ENCODE measurements around the gene PHACTR1.
"Not testable (repeated sequence)": the region's sequence is repeated elsewhere in the genome, so short reads cannot be mapped to it uniquely, and the experiment has no call there.

The PHACTR1 gene

GRCh38 chr6:13222048-13222447 is 505.5 kb downstream of the PHACTR1 start:
- DNase-seq (ENCODE audit: low read depth in 2 of 2, low spot score in 1 of 2) = no peak

DNA sequence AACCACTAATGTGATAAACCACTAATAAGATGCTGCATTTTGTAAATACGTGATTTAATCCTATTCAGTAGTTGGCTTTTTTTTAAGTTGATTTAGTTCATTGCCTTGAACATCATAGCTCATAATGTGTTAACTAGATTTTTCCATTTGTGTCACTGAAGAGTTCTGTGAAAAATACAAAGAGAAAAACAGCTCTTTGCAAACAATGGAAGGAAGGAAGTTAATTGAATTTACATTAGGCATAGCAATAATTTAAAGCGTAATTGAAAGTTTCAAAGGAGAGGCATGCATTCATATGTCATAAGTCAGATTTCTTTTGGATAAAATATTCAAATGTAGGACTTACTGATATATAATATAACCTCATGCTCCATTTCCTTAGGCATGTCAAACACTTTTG is 509.5 kb downstream of the PHACTR1 start:
- DNase-seq (ENCODE audit: low read depth in 2 of 2, low spot score in 1 of 2) = no peak

- no peak for DNase-seq (ENCODE audit: low read depth in 2 of 2, low spot score in 1 of 2)
Observed at GRCh38 chr6:13228264-13229204, 512.0 kb downstream of the PHACTR1 start.

DNA sequence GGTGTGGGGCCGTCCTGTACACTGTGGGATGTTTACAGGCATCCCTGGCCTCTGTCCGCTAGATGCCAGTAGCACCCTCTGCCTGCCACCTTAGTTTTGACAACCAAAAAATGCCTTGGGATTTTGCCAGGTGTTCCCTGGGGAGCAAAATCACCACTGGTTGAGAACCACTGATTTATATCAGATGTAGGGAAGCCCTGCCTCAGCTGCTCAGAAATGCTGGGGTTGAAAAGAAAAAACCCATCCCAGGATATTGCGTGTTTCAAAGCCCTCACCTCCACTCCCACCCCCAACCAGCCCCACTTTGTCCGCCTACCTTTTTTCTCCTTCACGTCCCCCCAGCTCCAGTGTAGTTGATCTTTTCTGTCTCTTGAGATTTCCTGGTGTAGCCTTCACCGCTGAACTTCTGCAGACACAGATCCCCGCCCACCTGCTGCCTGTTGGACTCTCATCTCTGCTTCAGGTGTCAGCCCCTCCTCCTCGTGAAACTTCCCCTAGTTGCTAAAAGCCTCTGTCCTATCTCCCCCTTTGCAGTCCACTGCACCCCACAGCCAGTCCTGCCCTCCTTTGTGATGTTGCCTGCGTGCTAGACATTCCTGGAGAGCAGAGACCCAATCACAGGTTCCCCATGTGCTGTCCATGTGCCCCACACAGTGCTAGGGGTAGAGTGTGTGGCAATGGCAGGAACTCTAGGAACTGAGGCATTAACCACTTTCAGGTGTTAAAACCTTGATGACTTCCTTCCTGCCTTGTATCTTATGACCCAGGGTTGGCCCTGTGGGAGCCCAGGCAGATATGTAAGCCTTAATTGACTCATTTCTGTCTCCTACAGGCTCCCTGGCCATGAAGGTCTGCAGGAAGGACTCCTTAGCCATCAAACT is 512.9 kb downstream of the PHACTR1 start:
- DNase-seq (ENCODE audit: low read depth in 2 of 2, low spot score in 1 of 2) = no peak

DNA sequence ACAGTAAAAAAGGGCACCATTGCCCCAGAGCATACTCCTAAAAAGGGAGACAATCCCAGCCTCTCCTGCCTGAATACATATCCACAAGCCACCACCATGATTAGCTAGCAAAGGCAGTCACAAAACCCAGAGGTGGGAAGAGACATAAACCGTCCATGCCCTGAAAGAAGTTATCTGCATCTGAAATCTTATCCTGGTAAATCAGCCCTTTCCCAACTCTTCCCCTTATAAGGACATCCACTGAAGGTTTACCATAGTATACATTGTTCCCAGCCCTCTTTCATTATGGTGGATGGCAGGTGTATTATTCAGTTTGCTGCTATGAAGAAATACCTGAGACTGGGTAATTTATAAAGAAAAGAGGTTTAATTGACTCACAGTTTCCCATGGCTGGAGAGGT is 516.5 kb downstream of the PHACTR1 start:
- no peak for DNase-seq (ENCODE audit: low read depth in 2 of 2, low spot score in 1 of 2)

- DNase-seq (ENCODE audit: low read depth in 2 of 2, low spot score in 1 of 2) = no peak
Observed at GRCh38 chr6:13234130-13234529, 517.6 kb downstream of the PHACTR1 start.

GRCh38 chr6:13235339-13235738 is 518.8 kb downstream of the PHACTR1 start:
- no peak for DNase-seq (ENCODE audit: low read depth in 2 of 2, low spot score in 1 of 2)

DNA sequence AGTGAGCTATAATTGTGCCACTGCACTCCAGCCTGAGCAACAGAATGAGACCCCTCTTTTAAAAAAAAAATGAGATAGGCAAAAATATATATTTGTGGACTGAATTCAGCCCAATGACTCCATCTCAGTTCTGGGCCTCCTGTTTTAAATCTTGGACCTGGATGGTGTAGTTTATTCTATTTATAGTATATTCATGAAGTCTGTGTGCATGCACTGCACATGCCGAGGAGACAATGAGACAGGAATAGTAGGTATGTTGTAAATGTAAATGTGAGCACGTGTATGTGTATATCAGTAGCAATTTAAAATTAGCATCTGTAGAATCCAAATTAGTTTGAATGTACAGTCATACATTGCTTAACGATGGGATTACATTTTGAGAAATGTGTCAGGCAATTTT is 520.8 kb downstream of the PHACTR1 start:
- DNase-seq (ENCODE audit: low read depth in 2 of 2, low spot score in 1 of 2) = no peak

DNA sequence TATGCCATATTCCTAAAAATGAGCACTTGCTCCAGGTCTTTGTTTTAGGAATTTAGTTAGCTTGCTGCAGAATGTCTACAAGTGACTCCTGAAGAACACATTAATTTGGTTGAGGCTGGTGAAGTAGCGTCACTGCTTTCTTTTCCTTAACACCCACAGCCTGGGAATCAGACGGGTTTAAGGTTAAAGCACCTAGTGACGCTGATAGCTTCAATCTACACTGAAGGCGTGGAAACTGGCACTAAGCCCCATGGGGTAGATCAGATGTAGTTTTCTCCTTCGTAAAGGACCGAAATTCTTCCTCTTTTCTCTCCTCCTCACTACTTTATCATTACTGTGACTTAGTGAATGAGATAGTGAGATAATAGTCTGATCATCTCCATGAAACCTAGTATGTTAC is 521.5 kb downstream of the PHACTR1 start:
- no peak for DNase-seq (ENCODE audit: low read depth in 2 of 2, low spot score in 1 of 2)

DNA sequence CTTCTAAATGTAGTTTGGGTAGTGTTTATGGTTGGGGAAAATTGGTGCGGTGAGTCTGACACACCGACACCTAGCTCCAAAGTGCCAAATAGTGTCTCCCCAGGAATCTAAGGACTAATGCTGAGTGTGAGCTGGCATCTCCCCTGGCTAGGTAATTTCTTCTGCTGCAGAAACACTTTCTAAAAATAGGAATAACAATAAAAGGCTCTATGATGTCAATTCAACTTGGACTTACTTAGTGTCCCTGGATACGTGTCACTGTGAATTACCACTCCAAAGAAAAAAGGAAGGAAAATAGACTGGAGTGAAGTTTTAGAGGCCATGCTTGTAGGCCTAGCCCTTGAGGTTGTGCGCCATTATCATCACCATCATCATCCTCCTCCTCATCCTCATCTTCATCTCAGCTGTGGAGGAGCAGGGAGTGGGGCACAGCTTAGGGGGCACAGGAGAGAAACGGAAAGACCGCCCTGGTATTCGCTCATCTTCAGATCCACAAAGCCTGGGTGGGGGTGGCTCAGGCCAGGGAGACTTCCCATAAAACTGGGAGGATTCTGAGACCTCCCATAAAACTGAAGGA is 522.2 kb downstream of the PHACTR1 start:
- no peak for DNase-seq (ENCODE audit: low read depth in 2 of 2, low spot score in 1 of 2)

- DNase-seq (ENCODE audit: low read depth in 2 of 2, low spot score in 1 of 2) = no peak
Observed at GRCh38 chr6:13239530-13240455, 523.2 kb downstream of the PHACTR1 start.

- DNase-seq (ENCODE audit: low read depth in 2 of 2, low spot score in 1 of 2) = no peak
Observed at GRCh38 chr6:13241364-13241763, 524.8 kb downstream of the PHACTR1 start.

GRCh38 chr6:13242178-13242577 is 525.6 kb downstream of the PHACTR1 start:
- DNase-seq (ENCODE audit: low read depth in 2 of 2, low spot score in 1 of 2) = no peak

- DNase-seq (ENCODE audit: low read depth in 2 of 2, low spot score in 1 of 2) = no peak
Observed at GRCh38 chr6:13242590-13242989, 526.0 kb downstream of the PHACTR1 start.

DNA sequence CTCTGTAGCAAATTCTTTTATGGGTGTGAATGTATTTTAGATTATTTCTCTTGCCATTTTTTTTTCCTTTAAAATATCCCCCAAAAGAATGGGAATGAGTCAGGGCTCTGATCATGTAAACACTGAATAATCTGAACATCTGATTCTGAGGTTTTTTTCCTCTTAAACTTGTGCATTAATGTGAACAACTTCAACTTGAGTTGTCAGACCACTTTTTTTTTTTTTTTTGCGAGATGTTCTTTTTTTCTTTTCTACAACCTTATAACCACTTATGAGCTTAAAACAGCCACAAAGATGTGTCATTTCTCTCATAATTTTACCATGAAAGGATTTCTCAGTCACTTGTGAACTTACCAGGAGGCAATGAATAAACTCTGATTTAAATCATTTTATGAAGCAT is 526.5 kb downstream of the PHACTR1 start:
- DNase-seq (ENCODE audit: low read depth in 2 of 2, low spot score in 1 of 2) = no peak

DNA sequence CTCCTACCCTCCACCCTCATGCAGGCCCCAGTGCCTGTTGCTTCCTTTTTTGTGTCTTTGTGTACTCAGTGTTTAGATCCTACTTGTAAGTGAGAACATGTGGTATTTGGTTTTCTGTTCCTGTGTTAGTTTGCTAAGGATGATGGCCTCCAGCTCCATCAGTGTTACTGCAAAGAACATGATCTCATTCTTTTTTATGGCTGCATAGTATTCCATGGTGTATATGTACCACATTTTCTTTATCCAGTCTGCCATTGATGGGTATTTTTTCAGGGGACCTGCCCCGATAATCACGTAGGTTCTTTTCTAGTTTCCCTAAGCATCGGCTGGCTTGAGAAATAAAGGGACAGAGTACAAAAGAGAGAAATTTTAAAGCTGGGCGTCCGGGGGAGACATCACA is 527.2 kb downstream of the PHACTR1 start:
- DNase-seq (ENCODE audit: low read depth in 2 of 2, low spot score in 1 of 2) = not testable (repeated sequence)

DNA sequence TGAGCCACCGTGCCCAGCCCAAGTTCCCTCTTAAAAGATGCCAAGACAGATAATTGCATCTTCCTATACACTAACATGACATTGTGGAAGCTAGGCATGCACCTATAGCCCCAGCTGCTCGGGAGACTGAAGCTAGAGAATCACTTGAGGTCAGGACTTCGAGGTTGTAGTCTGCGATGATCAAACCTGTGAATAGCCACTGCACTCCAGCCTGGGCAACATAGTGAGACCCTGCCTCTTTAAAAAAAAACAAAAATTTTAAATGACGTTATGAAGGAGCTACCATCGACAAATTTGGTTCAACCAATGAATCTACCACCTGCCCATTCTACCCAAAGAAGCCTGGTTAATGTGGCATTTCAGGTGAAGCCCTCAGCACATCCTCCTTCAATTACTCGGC is 531.1 kb downstream of the PHACTR1 start:
- no peak for DNase-seq (ENCODE audit: low read depth in 2 of 2, low spot score in 1 of 2)

DNA sequence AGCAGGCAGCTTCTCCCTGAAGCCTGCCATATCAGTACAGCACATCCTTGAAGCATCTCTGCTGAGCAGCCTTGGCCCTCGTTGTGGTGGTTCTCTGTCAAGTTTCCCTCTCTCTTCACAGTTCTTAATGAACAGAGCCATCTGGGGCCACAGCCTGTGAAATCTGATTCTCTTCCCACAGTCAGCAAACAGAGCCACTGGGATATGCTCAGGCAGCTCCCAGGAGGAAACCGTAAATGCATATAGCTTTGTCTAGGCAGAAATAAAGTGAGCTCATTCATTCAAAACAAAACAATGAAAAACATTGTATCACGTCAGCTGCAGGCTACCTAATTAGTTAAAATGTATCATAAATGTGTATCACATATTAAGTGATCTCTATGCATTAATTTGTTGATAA is 531.5 kb downstream of the PHACTR1 start:
- DNase-seq (ENCODE audit: low read depth in 2 of 2, low spot score in 1 of 2) = no peak

DNA sequence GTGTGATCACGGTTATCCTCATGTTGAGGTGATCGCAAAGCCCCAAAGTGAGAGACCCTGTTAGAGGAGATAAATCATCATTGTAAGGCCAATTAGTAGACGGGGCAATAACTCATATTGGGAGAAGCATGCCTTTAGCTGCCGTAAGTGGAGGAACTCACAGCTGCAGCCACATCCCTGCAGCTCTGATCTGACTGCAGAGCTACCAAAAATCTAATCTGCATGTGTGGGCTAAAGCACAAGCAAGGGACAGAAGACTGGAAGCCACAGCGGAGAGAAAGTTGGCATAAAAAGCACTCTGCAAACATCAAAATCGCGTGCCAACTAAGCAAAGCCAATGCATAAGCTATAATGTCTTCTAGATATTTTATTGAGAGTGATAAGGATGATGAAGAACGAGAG is 532.0 kb downstream of the PHACTR1 start:
- DNase-seq (ENCODE audit: low read depth in 2 of 2, low spot score in 1 of 2) = no peak

- DNase-seq (ENCODE audit: low read depth in 2 of 2, low spot score in 1 of 2) = no peak
Observed at GRCh38 chr6:13248994-13249393, 532.4 kb downstream of the PHACTR1 start.

DNA sequence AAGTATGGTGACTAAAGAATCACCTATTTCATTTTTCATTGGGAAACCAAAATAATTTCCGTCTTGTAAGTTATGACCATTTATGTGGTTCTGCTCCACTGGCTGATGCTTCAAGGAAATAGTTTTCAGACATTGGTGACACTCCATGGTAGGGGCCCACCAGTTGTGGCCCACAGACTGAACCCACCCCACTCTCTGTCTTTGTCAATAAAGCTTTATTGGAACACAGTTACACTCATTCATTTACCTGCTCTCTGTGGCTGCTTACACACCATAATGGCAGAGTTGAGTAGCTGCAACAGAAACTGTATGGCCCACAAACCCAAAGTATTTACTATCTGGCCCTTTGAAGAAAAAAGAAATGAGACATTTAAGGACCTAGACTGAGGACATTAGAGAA is 533.2 kb downstream of the PHACTR1 start:
- DNase-seq (ENCODE audit: low read depth in 2 of 2, low spot score in 1 of 2) = no peak

Data from stimulated activated CD8-positive, alpha-beta memory T cell treated with anti-CD3 and anti-CD28 coated beads, Interleukin-4, amount 100 ng/mL, for 1 hour (primary cell).